Measurements from ENCODE around the gene OR51B2. TPM values are rescaled to one million over a fixed set of nuclear protein-coding genes. Genes with fewer than 3 reads are reported as not detected.
"Not testable (repeated sequence)": the region's sequence is repeated elsewhere in the genome, so short reads cannot be mapped to it uniquely, and the experiment has no call there.

The OR51B2 gene
- polyA plus RNA-seq, 4 donors: not detected

DNA sequence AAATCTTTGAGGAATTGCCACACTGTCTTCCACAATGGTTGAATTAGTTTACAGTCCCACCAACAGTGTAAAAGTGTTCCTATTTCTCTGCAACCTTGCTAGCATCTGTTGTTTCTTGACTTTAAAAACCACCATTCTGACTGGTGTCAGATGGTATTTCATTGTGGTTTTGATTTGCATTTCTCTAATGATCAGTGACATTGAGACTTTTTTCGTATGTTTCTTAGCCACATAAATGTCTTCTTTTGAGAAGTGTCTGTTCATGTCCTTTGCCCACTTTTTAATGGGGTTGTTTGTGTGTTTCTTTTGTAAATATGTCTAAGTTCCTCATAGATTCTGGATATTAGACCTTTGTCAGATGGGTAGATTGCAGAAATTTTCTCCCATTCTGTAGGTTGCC lies 13.2 kb upstream of the OR51B2 start:
- not testable (repeated sequence) for H3K9me3 ChIP-seq (ENCODE audit: control insufficient read depth in 2 of 2, insufficient read depth in 1 of 2, low read depth in 1 of 2, low read length in 1 of 2); FAIRE-seq; H3K36me3 ChIP-seq (ENCODE audit: control insufficient read depth in 3 of 3, insufficient read depth in 2 of 3, low read depth in 1 of 3, low read length in 3 of 3); H3K4me1 ChIP-seq (ENCODE audit: control insufficient read depth in 3 of 3, insufficient read depth in 2 of 3, low read depth in 1 of 3, low read length in 2 of 3); H3K4me3 ChIP-seq (ENCODE audit: low read depth in 1 of 3, low read length in 3 of 3); DNase-seq; H3K27me3 ChIP-seq (ENCODE audit: control insufficient read depth in 3 of 3, insufficient read depth in 3 of 3, low read length in 3 of 3); H3K27ac ChIP-seq (ENCODE audit: low read depth in 1 of 3, low read length in 2 of 3)
- WGBS, 3 donors: 76 to 89% (median 79%) methylated on average over 1 of the region's 1 CpG

DNA sequence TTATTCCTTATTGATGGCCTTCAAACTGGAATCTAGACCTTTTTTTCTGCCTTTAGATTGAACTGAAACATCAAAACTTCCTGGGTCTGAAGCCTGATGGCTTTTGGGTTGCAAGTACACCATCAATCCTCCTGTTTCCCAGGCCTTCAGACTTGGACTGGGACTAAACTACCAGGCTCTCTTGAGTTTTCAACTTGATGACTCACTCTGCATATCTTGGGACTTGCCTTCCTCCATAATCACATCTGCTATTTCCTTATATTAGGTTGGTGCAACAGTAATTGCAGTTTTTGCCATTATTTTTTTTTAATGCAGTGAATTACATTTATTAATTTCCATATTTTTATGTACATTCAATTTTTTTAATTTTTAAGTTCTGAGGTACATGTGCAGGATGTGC lies 12.2 kb upstream of the OR51B2 start:
- Histone ChIP-seq H3K27ac (ENCODE audit: low read depth in 1 of 3, low read length in 2 of 3) (no peak overlapping the region), H3K9me3 (ENCODE audit: control insufficient read depth in 2 of 2, insufficient read depth in 1 of 2, low read depth in 1 of 2, low read length in 1 of 2) (no peaks in the 10 kb centered on the region), H3K4me3 (ENCODE audit: low read depth in 1 of 3, low read length in 3 of 3) (no peak overlapping the region), H3K27me3 (ENCODE audit: control insufficient read depth in 3 of 3, insufficient read depth in 3 of 3, low read length in 3 of 3) (no peaks in the 10 kb centered on the region), H3K36me3 (ENCODE audit: control insufficient read depth in 3 of 3, insufficient read depth in 2 of 3, low read depth in 1 of 3, low read length in 3 of 3) (no peaks in the 10 kb centered on the region), H3K4me1 (ENCODE audit: control insufficient read depth in 3 of 3, insufficient read depth in 2 of 3, low read depth in 1 of 3, low read length in 2 of 3) (no peaks in the 10 kb centered on the region)
- DNase-seq (no peak), FAIRE-seq (no peak)

DNA sequence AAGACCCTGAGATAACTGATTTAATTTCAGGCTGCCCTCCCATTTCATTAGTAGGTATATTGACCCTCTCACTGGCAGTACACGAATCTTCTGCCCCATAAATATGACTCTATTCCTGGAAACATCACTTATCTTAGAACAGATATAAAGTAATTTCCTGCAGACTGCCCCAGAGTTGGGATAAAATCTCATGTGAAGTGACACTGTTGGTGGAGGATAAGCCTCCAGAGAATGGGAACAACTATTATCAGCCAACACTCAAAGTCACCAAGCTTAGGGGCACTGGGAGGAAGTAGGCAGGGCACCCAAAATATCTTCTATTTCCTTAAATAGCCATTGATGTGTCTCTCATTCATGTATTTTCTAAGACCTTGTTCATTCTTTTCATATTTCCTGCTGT lies 11.1 kb upstream of the OR51B2 start:
- H3K27me3 ChIP-seq (ENCODE audit: control insufficient read depth in 3 of 3, insufficient read depth in 3 of 3, low read length in 3 of 3): no peaks in the 10 kb centered on the region
- no peaks in the 10 kb centered on the region for H3K36me3 ChIP-seq (ENCODE audit: control insufficient read depth in 3 of 3, insufficient read depth in 2 of 3, low read depth in 1 of 3, low read length in 3 of 3)
- WGBS, 3 donors: 29 to 35% (median 33%) methylated on average over 1 of the region's 1 CpG
- no peak overlapping the region for H3K4me3 ChIP-seq (ENCODE audit: low read depth in 1 of 3, low read length in 3 of 3)
- no peak for DNase-seq
- no peak for FAIRE-seq
- H3K27ac ChIP-seq (ENCODE audit: low read depth in 1 of 3, low read length in 2 of 3): no peak overlapping the region
- H3K9me3 ChIP-seq (ENCODE audit: control insufficient read depth in 2 of 2, insufficient read depth in 1 of 2, low read depth in 1 of 2, low read length in 1 of 2): no peaks in the 10 kb centered on the region
- H3K4me1 ChIP-seq (ENCODE audit: control insufficient read depth in 3 of 3, insufficient read depth in 2 of 3, low read depth in 1 of 3, low read length in 2 of 3): no peaks in the 10 kb centered on the region

DNA sequence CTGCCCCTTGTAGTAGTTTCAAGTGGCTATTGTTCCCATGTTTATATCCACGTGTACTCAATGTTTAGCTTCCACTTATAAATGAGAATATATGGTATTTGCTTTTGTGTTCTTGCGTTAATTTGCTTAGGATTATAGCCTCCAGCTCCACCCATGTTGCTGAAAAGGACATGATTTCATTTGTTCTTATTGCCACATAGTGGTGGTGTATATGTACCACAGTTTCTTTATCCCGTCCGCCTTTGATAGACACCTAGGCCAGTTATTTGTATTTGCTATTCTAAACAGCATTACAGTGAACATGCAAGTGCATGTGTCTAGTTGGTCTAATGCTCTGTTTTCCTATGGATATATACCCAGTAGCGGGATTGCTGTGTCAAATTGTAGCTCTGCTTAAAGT lies 6.8 kb downstream of the OR51B2 start:
- H3K4me3 ChIP-seq (ENCODE audit: low read depth in 1 of 3, low read length in 3 of 3): no peak overlapping the region
- 52 to 72% (median 69%) methylated on average over 5 of the region's 5 CpGs for WGBS, 3 donors
- H3K27me3 ChIP-seq (ENCODE audit: control insufficient read depth in 3 of 3, insufficient read depth in 3 of 3, low read length in 3 of 3): no peaks in the 10 kb centered on the region
- peaks cover 0 to 3% of the 10 kb centered on the region in 2 donors for H3K9me3 ChIP-seq (ENCODE audit: control insufficient read depth in 2 of 2, insufficient read depth in 1 of 2, low read depth in 1 of 2, low read length in 1 of 2)
- no peak overlapping the region for H3K27ac ChIP-seq (ENCODE audit: low read depth in 1 of 3, low read length in 2 of 3)
- DNase-seq: no peak
- H3K36me3 ChIP-seq (ENCODE audit: control insufficient read depth in 3 of 3, insufficient read depth in 2 of 3, low read depth in 1 of 3, low read length in 3 of 3): no peaks in the 10 kb centered on the region
- no peak for FAIRE-seq
- H3K4me1 ChIP-seq (ENCODE audit: control insufficient read depth in 3 of 3, insufficient read depth in 2 of 3, low read depth in 1 of 3, low read length in 2 of 3): no peaks in the 10 kb centered on the region

DNA sequence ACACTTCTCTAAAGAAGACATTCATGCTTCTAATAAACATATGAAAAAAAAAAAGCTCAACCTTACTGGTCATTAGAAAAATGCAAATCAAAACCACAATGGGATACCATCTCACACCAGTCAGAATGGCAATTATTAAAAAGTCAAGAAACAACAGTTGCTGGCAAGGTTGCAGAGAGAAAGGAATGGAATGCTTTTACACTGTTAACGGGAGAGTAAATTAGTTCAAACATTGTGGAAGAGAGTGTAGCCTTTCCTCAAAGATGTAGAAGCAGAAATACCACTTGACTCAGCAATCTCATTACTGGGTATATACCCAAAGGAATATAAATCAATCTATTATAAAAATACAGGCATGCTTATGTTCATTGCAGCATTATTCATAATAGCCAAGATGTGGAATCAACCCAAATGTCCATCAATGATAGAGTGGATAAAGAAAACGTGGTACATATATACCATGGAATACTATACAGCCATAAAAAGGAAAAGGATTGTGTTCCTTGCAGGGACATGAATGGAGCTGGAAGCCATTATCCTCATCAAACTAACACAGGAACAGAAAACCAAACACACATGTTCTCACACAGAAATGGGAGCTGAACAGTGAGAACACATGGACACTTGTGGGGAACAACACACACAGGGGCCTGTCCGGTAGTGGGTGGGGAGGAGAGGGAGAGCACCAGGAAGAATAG lies 10.6 kb downstream of the OR51B2 start:
- H3K27me3 ChIP-seq (ENCODE audit: control insufficient read depth in 3 of 3, insufficient read depth in 3 of 3, low read length in 3 of 3); H3K4me1 ChIP-seq (ENCODE audit: control insufficient read depth in 3 of 3, insufficient read depth in 2 of 3, low read depth in 1 of 3, low read length in 2 of 3); H3K27ac ChIP-seq (ENCODE audit: low read depth in 1 of 3, low read length in 2 of 3); H3K4me3 ChIP-seq (ENCODE audit: low read depth in 1 of 3, low read length in 3 of 3); DNase-seq; H3K36me3 ChIP-seq (ENCODE audit: control insufficient read depth in 3 of 3, insufficient read depth in 2 of 3, low read depth in 1 of 3, low read length in 3 of 3); FAIRE-seq; H3K9me3 ChIP-seq (ENCODE audit: control insufficient read depth in 2 of 2, insufficient read depth in 1 of 2, low read depth in 1 of 2, low read length in 1 of 2): not testable (repeated sequence)
- 82 to 85% (median 84%) methylated on average over 3 of the region's 3 CpGs for WGBS, 3 donors

DNA sequence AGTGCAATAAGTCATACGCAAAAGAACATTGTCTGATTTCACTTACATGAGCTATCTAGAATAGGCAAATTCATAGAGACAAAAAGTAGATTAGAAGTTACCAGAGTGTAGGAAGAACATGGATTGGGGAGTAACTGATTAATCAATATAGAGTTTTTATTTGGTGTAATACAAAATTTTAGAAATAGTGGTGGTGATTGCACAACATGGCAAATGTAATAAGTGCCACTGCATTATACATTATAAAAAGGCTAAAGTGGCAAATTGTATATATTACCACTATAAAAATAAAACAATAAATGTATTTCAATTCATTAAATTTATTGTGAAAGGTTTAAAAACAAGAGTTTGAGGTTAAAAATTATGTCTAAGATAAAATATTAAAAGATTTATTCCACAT lies 13.7 kb downstream of the OR51B2 start:
- H3K27me3 ChIP-seq (ENCODE audit: control insufficient read depth in 3 of 3, insufficient read depth in 3 of 3, low read length in 3 of 3): no peaks in the 10 kb centered on the region
- WGBS, 3 donors: 94 to 100% (median 97%) methylated on average over 1 of the region's 1 CpG
- FAIRE-seq (no peak), DNase-seq (no peak)
- H3K27ac ChIP-seq (ENCODE audit: low read depth in 1 of 3, low read length in 2 of 3): no peak overlapping the region
- no peak overlapping the region for H3K4me3 ChIP-seq (ENCODE audit: low read depth in 1 of 3, low read length in 3 of 3)
- H3K4me1 ChIP-seq (ENCODE audit: control insufficient read depth in 3 of 3, insufficient read depth in 2 of 3, low read depth in 1 of 3, low read length in 2 of 3): no peaks in the 10 kb centered on the region
- H3K36me3 ChIP-seq (ENCODE audit: control insufficient read depth in 3 of 3, insufficient read depth in 2 of 3, low read depth in 1 of 3, low read length in 3 of 3): no peaks in the 10 kb centered on the region
- H3K9me3 ChIP-seq (ENCODE audit: control insufficient read depth in 2 of 2, insufficient read depth in 1 of 2, low read depth in 1 of 2, low read length in 1 of 2): peaks cover 0 to 3% of the 10 kb centered on the region in 2 donors

DNA sequence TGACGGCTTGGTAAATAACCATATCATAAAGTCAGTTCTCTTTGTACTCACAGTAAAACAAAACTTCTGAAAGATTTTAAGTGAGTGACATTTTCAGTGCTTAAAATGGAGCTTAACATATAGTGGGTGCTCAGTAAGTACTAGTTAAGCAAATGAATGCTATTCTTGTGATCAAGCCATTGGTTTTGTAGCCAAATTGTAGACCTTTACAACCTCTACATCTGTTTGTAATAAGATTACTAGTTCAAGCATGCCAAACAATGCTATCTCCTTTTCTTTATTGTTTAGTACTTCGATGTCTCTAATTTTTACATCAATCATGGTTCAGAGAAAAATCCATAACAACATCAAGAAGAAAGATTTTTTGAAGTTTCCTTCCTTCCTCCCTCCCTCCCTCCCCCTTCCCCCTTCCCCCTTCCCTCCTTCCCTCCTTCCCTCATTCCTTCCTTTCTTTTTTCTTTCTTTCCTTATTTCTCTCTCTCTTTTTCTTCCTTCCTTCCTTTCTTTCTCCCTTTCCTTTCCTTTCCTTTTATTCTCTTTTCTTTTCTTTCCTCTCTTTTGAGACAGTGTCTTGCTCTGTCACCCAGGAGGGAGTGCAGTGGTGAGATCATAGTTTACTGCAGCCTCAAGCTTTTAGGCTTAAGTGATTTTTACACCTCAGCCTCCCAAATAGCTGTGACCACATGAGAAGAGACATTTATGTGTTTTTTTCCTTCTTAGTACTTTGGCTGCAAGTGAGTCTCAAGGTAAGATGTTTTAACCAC lies 16.7 kb downstream of the OR51B2 start:
- Histone ChIP-seq H3K27me3 (ENCODE audit: control insufficient read depth in 3 of 3, insufficient read depth in 3 of 3, low read length in 3 of 3) (no peaks in the 10 kb centered on the region), H3K9me3 (ENCODE audit: control insufficient read depth in 2 of 2, insufficient read depth in 1 of 2, low read depth in 1 of 2, low read length in 1 of 2) (no peaks in the 10 kb centered on the region), H3K36me3 (ENCODE audit: control insufficient read depth in 3 of 3, insufficient read depth in 2 of 3, low read depth in 1 of 3, low read length in 3 of 3) (no peaks in the 10 kb centered on the region), H3K4me1 (ENCODE audit: control insufficient read depth in 3 of 3, insufficient read depth in 2 of 3, low read depth in 1 of 3, low read length in 2 of 3) (no peaks in the 10 kb centered on the region), H3K4me3 (ENCODE audit: low read depth in 1 of 3, low read length in 3 of 3) (no peak overlapping the region), H3K27ac (ENCODE audit: low read depth in 1 of 3, low read length in 2 of 3) (no peak overlapping the region)
- DNase-seq (no peak), FAIRE-seq (no peak)
- 14 to 59% (median 32%) methylated on average over 2 of the region's 2 CpGs for WGBS, 3 donors

DNA sequence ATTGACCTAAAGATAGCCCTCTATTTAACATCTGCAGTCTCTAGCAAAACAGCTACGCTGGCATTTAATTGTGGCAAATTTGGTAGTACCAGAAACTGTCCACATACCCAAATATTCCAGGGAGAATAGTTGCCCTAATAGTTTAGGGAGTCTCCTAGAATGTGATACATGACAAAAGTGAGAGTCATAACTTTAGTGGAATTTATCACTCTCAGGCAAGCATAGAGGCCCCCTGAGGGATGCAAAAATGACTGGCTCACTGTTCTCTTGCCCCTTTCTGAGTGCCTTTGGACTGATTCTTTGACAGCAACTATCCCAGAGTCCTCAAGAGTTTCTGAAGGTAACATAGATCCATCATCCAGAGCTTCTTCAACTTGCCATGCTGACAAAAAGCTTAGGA lies 20.1 kb downstream of the OR51B2 start:
- Histone ChIP-seq H3K27ac (ENCODE audit: low read depth in 1 of 3, low read length in 2 of 3) (no peak overlapping the region), H3K9me3 (ENCODE audit: control insufficient read depth in 2 of 2, insufficient read depth in 1 of 2, low read depth in 1 of 2, low read length in 1 of 2) (no peaks in the 10 kb centered on the region), H3K4me1 (ENCODE audit: control insufficient read depth in 3 of 3, insufficient read depth in 2 of 3, low read depth in 1 of 3, low read length in 2 of 3) (no peaks in the 10 kb centered on the region), H3K4me3 (ENCODE audit: low read depth in 1 of 3, low read length in 3 of 3) (no peak overlapping the region), H3K36me3 (ENCODE audit: control insufficient read depth in 3 of 3, insufficient read depth in 2 of 3, low read depth in 1 of 3, low read length in 3 of 3) (no peaks in the 10 kb centered on the region), H3K27me3 (ENCODE audit: control insufficient read depth in 3 of 3, insufficient read depth in 3 of 3, low read length in 3 of 3) (no peaks in the 10 kb centered on the region)
- DNase-seq (no peak), FAIRE-seq (no peak)
- 40 to 89% (median 86%) methylated on average over 1 of the region's 1 CpG for WGBS, 3 donors

DNA sequence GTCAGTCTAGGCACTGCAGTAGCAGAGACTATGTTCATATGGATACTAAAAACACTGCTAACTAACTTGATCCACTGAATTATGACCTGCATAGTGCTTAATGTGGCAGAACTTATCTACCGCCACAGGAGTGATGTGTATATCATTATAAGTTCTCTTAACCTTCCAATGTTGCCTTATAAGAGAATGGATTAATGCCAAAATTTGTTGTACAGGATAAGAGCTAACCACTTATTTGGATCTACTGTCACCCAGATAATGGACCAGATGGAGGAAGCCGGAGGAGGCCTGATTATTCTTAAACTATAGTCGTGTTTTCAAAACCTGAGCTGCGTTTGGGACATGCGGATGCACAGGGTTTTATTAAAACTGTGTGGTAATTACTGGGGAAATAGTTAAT lies 20.5 kb downstream of the OR51B2 start:
- H3K36me3 ChIP-seq (ENCODE audit: control insufficient read depth in 3 of 3, insufficient read depth in 2 of 3, low read depth in 1 of 3, low read length in 3 of 3): no peaks in the 10 kb centered on the region
- H3K9me3 ChIP-seq (ENCODE audit: control insufficient read depth in 2 of 2, insufficient read depth in 1 of 2, low read depth in 1 of 2, low read length in 1 of 2): no peaks in the 10 kb centered on the region
- H3K27me3 ChIP-seq (ENCODE audit: control insufficient read depth in 3 of 3, insufficient read depth in 3 of 3, low read length in 3 of 3): no peaks in the 10 kb centered on the region
- no peak for FAIRE-seq
- no peak for DNase-seq
- no peaks in the 10 kb centered on the region for H3K4me1 ChIP-seq (ENCODE audit: control insufficient read depth in 3 of 3, insufficient read depth in 2 of 3, low read depth in 1 of 3, low read length in 2 of 3)
- no peak overlapping the region for H3K27ac ChIP-seq (ENCODE audit: low read depth in 1 of 3, low read length in 2 of 3)
- 75 to 86% (median 75%) methylated on average over 5 of the region's 5 CpGs for WGBS, 3 donors
- H3K4me3 ChIP-seq (ENCODE audit: low read depth in 1 of 3, low read length in 3 of 3): no peak overlapping the region

All from small intestine (tissue), 7 donors.